Endothelial cell of umbilical vein (primary cell): Measurements from ENCODE around the gene SLC25A48.

Source experiments
- CTCF ChIP-seq, 2 donors: IDR thresholded peaks; 1 replicate in 1 of 2; 2 replicates in 1 of 2; pipeline ENCODE4 v1.5.1; 2011; ENCODE audit warnings: low read length in 2 of 2, mild to moderate bottlenecking in 2 of 2, moderate library complexity in 2 of 2, control low read depth in 1 of 2, inconsistent platforms in 1 of 2, low read depth in 1 of 2; ENCODE audit not compliant: insufficient read depth in 1 of 2; ENCODE audit errors: extremely low read depth in 1 of 2
- EZH2 ChIP-seq: IDR thresholded peaks from 2 replicates; pipeline ENCODE4 v1.6.1; 2012; ENCODE audit warnings: borderline replicate concordance, low read depth, mild to moderate bottlenecking, moderate library complexity, low read length, inconsistent platforms; ENCODE audit not compliant: severe bottlenecking
- JUN ChIP-seq: IDR thresholded peaks from 2 replicates; pipeline ENCODE4 v1.6.1; 2011; ENCODE audit warnings: borderline replicate concordance, low read depth; ENCODE audit not compliant: insufficient read length, insufficient read depth
- MAX ChIP-seq: IDR thresholded peaks from 2 replicates; pipeline ENCODE4 v1.6.1; 2011; ENCODE audit not compliant: insufficient read depth, insufficient read length
- POLR2A ChIP-seq: IDR thresholded peaks from 2 replicates; pipeline ENCODE4 v1.6.1; 2012; ENCODE audit warnings: low read depth, mild to moderate bottlenecking, control low read depth, low read length
- POLR2AphosphoS5 ChIP-seq: IDR thresholded peaks from 2 replicates; pipeline ENCODE4 v1.6.1; 2012; ENCODE audit warnings: low read depth, mild to moderate bottlenecking, control low read depth, low read length, moderate library complexity; ENCODE audit not compliant: insufficient read depth

GRCh38 chr5:135832941-135833920 is 1.2 kb upstream of the SLC25A48 start:
- TF ChIP-seq JUN (no peak), CTCF (IDR thresholded peaks at IDR 0.05; ENCODE audit: extremely low read depth in 1 of 2, insufficient read depth in 1 of 2, low read depth in 1 of 2, low read length in 2 of 2) (no peak), POLR2AphosphoS5 (no peak), POLR2A (no peak), EZH2 (no peak), MAX (no peak)
